Measurements from ENCODE around the gene LRRC75A. TPM values are rescaled to one million over a fixed set of nuclear protein-coding genes. Genes with fewer than 3 reads are reported as not detected.
A peak's percentile ranks its signal among the peaks of the same experiment; 100 is the strongest.

The LRRC75A gene
- polyA plus RNA-seq, 3 donors, result 1.0 to 2.4 (median 1.4) TPM

DNA sequence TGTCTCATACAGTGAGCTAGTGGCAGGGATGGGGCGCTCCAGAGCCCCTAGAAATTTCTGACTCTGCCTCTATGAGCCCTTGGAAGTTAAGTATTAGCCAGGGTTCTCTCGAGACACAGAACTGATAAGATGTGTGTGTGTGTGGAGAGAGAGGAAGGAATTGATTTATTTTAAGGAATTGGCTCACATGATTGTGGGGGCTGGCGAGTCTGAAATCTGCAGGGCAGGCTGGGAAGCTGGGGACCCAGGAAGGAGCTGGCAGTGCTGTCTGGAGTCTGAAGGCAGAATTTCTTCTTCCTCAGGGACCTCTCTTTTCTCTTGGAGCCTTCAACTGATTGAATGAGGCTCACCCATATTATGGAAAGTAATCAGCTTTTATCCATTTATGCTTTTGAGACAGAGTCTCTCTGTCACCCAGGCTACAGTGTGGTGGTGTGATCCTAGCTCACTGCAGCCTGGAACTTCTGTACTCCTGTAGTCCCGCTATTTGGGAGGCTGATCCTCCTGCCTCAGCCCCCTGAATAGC is 16.8 kb downstream of the LRRC75A start:
- no peaks in the 10 kb centered on the region for H3K4me1 ChIP-seq (ENCODE audit: control insufficient read depth in 1 of 2, insufficient read depth in 2 of 2, low read length in 2 of 2)
- H3K36me3 ChIP-seq (replicated peaks in 1 of 2; ENCODE audit: control insufficient read depth in 1 of 2, insufficient read depth in 2 of 2, low read length in 2 of 2), result no peaks in the 10 kb centered on the region
- no peaks in the 10 kb centered on the region for H3K9me3 Mint-ChIP-seq
- no peaks in the 10 kb centered on the region for H4K20me1 ChIP-seq (ENCODE audit: insufficient read depth, low read length)
- peak overlapping the region in 1 of 7 donors; percentile 11 for H3K27ac Mint-ChIP-seq
- no peak overlapping the region for H2AFZ ChIP-seq (ENCODE audit: insufficient read depth, low read depth, low read length, poor library complexity, severe bottlenecking)
- H3K4me3 Mint-ChIP-seq, result no peak overlapping the region
- no peak for DNase-seq
- H3K27me3 Mint-ChIP-seq (ENCODE audit: low read depth in 3 of 3), result peaks cover 0 to 3% (median 3%) of the 10 kb centered on the region in 3 donors
- WGBS (ENCODE audit: insufficient coverage), result 88% methylated on average over 4 of the region's 4 CpGs
- no peaks in the 10 kb centered on the region for H3K36me3 Mint-ChIP-seq
- H3K27me3 ChIP-seq (ENCODE audit: control insufficient read depth in 2 of 2, insufficient read depth in 2 of 2, low read length in 2 of 2), result no peaks in the 10 kb centered on the region
- H3K27ac ChIP-seq (ENCODE audit: low read depth in 1 of 2, low read length in 2 of 2), result no peak overlapping the region
- no peaks in the 10 kb centered on the region for H3K9me3 ChIP-seq (replicated peaks in 1 of 2; ENCODE audit: control insufficient read depth in 1 of 2, insufficient read depth in 1 of 2, low read length in 2 of 2)
- H3K79me2 ChIP-seq (ENCODE audit: insufficient read depth, low read length), result no peaks in the 10 kb centered on the region
- peaks cover 2% of the 10 kb centered on the region for H3K4me1 Mint-ChIP-seq
- H3K4me3 ChIP-seq (replicated peaks in 1 of 3; ENCODE audit: low read depth in 2 of 3, low read length in 3 of 3), result no peak overlapping the region
- H3K9ac ChIP-seq (ENCODE audit: insufficient read depth, low read length, poor library complexity, severe bottlenecking), result no peak overlapping the region
- no peak for TF ChIP-seq CTCF (IDR thresholded peaks at IDR 0.05)
- H3K4me2 ChIP-seq (replicated peaks; ENCODE audit: extremely low read depth, low read length, poor library complexity, severe bottlenecking), result no peak overlapping the region
- intact Hi-C loops (cut with micrococcal nuclease), result no loop called here

DNA sequence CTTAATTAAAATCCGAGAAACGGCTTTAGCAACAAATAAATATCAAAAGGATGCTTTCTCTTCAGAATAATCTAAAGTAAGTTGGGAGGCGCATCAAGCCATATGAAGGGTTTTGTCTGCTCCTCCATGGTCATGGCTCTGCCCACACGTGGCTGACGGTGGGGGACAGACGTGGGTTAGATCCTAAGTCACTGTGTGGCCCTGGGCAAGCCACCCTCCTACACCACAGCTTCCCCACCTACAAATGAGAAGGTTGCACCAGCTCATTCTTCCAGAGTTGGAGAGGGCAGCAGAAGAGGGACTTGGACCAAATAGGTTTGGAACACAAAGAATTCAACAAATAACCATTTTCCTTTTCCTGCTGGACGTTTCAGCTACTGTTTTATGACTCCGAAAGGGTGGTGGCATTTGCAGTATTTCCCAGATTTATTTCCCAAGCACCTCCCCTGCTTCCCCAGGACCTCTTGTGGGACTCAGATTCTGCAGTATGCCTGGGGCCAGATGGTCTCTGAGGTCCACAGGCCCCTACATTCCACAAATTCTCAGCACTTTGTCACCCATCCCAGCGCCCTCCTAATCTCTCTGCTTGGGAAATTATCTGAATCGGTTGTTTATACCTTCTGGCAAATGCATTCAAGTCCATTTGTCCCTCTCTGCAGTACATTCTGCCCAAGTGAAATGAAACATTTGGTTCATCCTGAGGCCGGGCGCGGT is 17.8 kb downstream of the LRRC75A start:
- intact Hi-C loops (cut with micrococcal nuclease), result no loop called here
- H2AFZ ChIP-seq (ENCODE audit: insufficient read depth, low read depth, low read length, poor library complexity, severe bottlenecking), result no peak overlapping the region
- H3K9me3 ChIP-seq (replicated peaks in 1 of 2; ENCODE audit: control insufficient read depth in 1 of 2, insufficient read depth in 1 of 2, low read length in 2 of 2), result no peaks in the 10 kb centered on the region
- H3K9ac ChIP-seq (ENCODE audit: insufficient read depth, low read length, poor library complexity, severe bottlenecking), result no peak overlapping the region
- H3K4me1 Mint-ChIP-seq, result peaks cover 5% of the 10 kb centered on the region
- H3K4me2 ChIP-seq (replicated peaks; ENCODE audit: extremely low read depth, low read length, poor library complexity, severe bottlenecking), result no peak overlapping the region
- no peaks in the 10 kb centered on the region for H3K79me2 ChIP-seq (ENCODE audit: insufficient read depth, low read length)
- no peaks in the 10 kb centered on the region for H3K9me3 Mint-ChIP-seq
- H3K4me1 ChIP-seq (ENCODE audit: control insufficient read depth in 1 of 2, insufficient read depth in 2 of 2, low read length in 2 of 2), result no peaks in the 10 kb centered on the region
- H3K27me3 Mint-ChIP-seq (ENCODE audit: low read depth in 3 of 3), result peaks cover 0 to 3% (median 3%) of the 10 kb centered on the region in 3 donors
- no peak for DNase-seq
- WGBS (ENCODE audit: insufficient coverage), result 97% methylated on average over 11 of the region's 13 CpGs
- no peak overlapping the region for H3K4me3 ChIP-seq (replicated peaks in 1 of 3; ENCODE audit: low read depth in 2 of 3, low read length in 3 of 3)
- H4K20me1 ChIP-seq (ENCODE audit: insufficient read depth, low read length), result no peaks in the 10 kb centered on the region
- no peaks in the 10 kb centered on the region for H3K36me3 Mint-ChIP-seq
- H3K27ac Mint-ChIP-seq, result peak overlapping the region in 1 of 7 donors; percentile 38
- no peaks in the 10 kb centered on the region for H3K27me3 ChIP-seq (ENCODE audit: control insufficient read depth in 2 of 2, insufficient read depth in 2 of 2, low read length in 2 of 2)
- no peak overlapping the region for H3K4me3 Mint-ChIP-seq
- no peak overlapping the region for H3K27ac ChIP-seq (ENCODE audit: low read depth in 1 of 2, low read length in 2 of 2)
- no peak for TF ChIP-seq CTCF (IDR thresholded peaks at IDR 0.05)
- H3K36me3 ChIP-seq (replicated peaks in 1 of 2; ENCODE audit: control insufficient read depth in 1 of 2, insufficient read depth in 2 of 2, low read length in 2 of 2), result no peaks in the 10 kb centered on the region
